Amniotic stem cell (primary cell): ENCODE data around the gene ACTN4.

Source experiments
- DNase-seq: peaks from one replicate; lab custom pipeline; 2025; lab: John Stamatoyannopoulos, UW

The ACTN4 gene

DNA sequence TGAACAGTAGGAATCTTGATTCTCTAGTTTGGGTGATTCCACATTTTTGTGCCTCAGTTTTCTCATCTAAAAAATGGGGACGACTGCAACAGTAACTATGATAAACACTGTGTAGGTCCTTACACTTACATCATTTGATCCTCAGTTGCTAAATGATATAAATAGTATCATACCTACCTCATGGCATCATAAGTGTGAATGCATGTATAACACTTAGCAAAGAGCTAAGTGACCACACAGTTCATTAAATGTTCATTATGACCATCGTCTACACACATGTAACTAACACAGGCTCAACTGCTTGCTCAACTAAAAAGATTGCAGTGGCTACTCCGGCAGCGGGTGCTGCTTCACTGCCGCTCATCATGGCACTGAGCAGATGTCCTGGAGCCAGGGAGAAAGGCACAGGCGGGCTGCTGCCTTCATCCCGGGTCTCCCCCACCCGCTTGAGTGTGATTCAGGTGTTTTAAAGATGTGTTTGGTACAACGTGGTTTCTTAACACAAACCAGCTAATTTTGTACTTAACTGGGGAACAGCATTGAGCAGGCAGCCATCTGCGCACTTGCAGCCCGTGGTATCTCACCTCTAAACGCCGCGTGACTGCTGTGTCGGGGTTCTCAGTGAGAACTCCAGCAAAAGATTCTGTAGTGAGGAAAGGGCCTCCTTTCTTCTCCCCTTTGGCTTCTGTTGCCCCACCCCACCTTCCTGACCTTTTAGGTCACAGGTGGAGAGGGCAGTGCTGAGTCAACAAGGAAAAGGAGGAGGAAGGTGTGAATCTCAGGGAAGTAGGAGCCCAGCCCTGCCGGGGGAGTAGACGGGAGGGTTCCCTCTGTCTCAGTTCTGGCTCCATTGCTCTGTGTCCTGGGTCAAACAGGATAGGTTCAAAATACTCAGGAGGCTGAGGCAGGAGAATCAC lies 11.7 kb upstream of the ACTN4 start:
- no peak for DNase-seq

DNA sequence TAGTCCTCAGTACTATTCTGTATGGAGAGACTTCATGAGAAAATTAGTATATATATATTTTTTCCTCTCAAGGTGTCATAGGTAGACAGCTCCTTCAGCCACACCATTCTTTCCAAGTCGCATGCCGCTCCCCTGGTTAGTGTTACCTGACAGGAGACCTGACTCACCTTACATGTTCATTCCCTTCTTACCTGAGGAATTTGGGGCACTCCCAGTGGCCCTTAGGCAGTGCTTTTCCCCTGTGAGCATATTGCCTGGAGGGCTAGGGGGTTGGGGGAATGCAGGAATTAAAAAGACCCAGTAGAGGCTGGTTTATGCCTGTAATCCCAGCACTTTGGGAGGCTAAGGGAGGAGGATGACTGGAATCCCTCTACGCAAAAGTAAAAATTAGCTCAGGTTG lies 9.0 kb upstream of the ACTN4 start:
- no peak for DNase-seq

DNA sequence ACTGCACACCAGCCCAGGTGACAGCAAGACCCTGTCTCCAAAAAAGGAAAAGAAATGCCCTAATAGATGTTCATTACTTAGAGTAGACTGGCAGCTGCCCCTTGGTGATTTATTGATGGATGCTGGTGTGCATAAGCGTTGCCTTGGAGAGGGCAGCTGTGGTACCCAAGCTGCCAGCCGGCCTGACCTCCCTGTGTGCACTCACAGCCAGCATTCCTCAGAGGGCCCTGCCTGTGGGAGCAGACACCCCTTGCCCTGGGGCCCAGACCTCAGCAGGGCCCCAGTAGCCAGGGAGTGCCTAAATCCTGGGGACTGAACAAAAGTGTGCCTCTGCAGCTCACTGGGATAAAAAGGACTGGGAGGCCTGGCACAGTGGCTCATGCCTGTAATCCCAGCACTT lies 7.8 kb upstream of the ACTN4 start:
- no peak for DNase-seq

DNA sequence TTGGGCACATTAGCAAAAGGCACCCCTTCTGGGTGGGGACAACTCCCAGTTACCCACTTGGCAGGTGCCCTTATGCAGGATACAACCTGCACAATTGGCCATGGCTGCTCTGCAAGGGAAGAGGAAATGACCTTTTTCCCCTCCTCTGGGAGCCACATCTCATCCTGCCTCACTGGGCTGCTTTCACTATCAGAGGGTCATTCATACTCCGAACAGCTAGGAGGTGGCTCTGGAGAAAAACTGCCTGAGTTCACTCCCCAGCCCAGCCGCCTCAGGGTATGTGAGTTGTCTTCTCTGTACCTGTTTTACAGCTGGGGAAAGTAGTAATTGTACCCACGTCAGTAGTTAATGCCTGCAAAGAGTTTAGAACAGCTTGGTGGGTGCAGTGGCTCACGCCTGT lies 7.1 kb upstream of the ACTN4 start:
- no peak for DNase-seq

DNA sequence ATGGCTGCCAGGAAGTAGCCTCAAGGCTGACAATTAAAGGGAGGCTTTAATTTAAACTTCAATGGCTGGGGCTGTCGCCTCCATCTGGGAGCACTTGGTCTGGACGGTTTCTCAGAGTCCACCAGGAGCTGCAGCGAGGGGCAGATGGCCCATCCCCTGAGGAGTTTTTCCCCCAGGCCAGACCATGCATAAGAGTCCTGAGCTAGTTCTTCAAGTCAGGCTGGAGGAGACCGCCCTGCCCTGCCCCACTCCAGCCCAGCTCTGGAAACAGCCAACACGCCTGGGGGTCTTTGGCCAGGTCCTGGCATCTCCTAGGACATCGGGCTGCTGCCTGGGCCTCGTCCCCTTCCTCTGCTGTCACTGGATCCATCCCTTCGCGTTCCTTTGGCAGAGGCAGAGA lies 5.3 kb upstream of the ACTN4 start:
- no peak for DNase-seq

DNA sequence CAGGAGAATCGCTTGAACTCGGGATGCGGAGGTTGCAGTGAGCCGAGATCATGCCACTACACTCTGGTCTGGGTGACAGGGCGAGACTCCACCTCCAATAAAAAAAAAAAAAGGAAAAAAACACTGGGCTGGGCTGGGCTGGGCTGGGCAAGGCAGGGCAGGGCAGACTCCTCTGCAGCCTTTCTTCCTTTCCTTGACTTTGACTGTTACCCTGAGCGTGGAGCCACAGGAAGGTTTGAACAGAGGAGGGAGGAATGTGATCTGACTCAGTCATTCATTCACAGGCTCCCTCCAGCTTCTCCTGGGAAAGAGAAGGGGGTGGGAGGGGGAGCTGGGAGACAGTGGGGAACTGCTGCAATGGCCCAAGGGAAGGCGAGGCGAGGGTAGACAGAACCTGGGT lies 2.7 kb upstream of the ACTN4 start:
- DNase-seq, result no peak

DNA sequence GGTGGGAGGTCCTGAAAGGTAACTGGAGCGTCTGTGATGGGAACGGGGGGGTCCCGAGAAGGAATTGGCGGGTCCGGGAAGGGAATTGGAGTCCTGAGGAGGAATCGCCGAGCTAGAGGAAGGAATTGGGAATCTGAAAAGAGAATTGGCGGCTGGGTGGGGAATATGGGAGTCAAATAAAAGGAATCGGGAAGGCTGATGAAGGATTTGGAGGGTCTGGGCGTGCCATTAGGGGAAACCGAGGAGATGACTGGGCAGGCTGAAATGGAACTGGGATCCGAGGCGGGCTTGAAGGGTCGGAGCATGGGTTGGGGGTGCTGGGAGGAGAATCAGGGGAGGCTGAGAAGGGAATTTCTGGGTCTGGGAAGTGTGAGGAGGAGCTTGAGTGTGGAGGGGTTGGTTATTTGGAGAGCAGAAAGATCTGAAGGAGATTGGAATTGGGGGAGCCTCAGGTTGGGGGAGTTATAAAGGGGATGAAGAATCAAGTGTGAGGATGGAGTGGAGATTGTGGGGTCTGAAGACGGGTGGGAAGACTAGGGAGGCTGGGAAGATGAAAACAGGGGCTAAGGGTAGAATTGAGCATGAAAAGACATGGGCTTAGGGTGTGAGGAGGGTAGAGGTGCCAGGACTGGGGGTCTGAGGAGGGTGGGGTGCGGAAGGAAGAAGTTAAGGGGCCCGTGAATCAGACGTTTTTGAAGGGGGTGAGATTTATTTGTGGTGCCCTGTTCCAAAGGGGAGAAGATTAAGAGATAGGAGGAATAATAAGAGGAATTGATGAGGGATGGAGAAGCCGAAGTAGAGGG lies 718 bp downstream of the ACTN4 start:
- no peak for DNase-seq

DNA sequence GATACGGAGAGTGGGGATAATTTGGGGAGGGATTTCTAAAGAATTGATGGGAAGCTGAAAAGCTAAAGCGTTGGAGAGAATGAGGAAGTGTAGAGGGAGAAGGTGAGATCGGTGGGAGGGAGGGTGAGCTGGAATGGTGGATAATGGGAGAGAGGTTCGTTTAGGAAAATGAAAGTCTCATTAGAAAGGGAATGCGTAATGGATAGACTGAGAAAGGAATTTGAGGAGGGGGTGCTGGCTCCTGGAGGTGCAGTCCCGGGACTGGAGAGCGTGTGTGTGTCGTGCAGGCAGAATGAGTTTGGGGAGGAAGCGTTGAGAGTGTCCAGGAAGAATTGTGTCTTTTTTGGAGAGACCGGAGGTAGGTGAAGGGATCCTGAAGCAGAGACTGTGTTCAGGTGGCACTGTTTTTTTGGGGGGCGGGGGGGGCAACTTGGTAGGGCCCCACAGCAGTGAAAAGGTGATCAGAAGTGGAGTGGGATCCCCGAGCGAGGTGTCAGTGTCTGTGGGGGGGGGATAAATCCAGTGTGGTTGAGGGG lies 1.4 kb downstream of the ACTN4 start:
- no peak for DNase-seq

DNA sequence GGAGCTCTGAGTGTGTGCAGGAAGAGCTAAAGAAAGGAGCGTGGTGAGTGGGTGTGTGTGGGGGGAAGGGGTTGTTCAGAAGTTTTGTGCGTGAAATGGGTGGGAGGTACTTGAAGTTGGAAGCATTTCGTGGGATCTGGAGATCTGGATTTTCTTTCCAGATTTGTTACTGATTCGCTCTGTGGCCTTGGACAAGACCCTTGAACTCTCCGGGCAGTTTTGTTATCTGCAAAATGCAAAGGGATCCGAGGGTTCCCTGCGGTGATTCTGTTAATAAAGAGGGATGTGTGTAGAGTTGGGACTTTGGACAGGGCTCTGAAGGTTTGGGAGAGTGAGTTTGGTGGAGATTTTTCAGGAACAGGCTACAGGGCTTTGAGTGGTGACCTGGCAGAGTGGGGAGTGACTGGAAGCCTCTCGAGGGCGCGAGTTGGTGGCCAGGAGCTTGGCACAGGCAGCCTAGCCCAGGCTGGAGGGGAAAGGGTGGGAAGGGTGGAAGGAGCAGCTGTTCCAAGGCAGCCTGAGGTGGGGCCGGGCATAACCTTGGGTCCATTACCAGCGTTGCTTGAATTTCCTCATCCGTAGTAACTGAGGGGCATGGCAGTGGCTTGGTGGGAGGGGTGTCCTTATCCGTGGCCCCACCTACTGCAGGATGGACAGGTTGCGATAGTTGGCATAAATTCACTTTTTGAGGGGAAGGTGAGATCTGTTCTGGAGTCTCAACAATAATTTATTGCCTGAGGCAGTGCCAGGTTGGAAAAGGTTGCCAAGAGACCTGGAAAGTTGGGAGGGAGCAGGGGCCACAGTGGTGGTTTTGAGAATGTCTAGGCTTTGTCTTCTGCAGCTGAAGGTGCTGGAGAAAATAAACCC lies 2.1 kb downstream of the ACTN4 start:
- DNase-seq, result no peak

DNA sequence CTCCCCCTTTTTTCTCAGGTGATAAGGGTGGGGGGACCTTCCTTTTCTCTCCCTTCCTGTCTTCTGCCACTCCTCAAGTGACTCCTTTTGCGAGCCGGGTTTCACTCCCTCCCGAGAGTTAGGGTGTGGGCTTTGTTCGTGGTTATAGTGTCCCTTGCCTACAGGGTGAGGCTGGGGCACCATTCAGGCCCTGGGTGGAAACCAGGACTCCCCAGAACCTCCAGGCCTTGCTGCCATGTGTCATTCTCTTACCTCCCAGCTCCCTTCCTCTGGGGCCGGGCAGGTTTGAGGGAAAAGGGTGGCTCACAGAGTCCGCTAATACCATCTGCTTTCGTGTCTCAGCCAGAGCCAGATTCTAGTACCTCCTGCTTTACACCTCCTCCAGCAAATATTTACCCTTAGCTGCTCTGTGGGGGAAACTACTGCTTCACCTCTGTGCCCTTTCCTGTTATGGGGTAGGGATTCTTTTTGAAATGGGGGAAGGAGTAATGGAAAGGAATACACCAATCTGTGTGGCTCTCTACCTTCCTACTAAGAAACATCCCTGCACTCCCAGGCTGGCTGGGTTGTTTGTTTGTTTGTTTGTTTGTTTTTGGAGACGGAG lies 2.8 kb downstream of the ACTN4 start:
- DNase-seq, result no peak

DNA sequence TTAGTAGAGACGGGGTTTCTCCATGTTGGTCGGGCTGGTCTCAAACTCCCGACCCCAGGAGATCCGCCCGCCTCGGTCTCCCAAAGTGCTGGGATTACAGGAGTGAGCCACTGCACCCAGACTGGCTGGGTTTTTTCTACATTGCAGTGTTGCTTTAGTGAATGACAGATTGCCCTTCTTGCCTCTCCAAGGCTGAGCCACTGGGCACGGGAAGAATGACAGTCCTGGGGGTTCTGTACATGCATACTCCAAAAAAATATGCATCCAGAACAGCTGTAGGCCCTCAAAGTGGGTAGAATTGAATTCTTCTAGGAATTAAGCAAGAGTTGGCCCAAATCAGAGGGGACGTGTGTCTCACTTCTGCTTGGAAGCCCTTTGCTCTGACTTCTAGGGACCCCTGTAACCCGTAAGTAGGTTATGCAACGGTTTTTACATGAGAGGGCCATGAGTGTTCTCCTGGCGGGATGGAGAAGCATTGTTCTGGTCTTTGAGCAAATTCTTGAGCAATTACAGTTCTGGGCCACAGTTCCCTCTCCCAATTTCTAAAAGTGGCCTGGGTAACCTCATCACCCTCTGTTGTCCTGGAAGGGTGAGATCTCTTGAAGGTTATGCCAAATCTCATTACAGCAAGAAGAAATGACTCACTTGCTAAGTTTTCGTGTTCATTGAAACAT lies 3.6 kb downstream of the ACTN4 start:
- DNase-seq, result no peak

DNA sequence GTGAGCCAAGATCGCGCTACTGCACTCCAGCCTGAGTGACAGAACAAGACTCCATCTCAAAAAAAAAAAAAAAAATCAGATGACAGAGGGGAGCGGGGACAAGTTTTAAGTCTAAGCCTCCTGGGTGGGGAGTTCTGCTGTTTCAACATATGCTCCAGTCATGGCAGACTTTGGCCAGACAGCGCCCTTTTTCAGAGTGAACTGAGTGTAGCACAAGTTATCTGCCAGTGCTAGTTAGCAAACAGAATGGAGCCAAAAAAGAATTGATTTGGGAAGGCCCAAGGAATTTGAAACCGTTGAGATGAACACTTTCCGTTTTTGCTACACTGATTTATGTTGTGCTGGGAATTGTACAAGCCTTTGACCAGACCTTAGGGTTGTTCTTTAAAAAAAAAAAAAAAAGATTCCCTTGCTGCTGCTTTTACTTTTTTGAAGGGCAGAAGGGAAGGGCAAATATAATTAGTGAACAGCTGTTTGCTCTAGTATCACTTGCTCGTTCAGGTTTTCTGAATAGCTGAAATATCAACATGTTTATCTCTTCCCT lies 5.7 kb downstream of the ACTN4 start:
- DNase-seq, result no peak

DNA sequence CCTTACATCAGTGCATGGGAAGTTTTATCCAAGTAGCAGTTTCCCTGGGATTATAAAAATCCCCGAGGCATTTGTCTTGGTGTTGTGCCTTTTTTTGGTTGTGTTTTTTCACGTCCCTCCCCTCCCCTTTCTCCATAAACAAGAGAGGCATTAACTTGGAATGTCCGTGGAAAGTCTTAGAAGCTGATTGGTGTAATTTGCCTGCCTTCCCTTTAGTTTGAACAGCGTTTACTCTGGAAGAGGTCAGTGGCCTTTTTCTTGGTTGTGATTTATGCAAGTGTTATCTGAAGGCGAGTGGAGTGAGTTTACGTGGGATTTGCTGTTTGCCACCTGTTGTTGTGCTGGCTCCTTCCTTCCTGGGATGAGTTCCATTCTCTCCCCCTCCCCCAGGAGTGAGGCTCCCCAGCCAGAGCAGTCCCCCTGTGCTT lies 7.2 kb downstream of the ACTN4 start:
- no peak for DNase-seq

DNA sequence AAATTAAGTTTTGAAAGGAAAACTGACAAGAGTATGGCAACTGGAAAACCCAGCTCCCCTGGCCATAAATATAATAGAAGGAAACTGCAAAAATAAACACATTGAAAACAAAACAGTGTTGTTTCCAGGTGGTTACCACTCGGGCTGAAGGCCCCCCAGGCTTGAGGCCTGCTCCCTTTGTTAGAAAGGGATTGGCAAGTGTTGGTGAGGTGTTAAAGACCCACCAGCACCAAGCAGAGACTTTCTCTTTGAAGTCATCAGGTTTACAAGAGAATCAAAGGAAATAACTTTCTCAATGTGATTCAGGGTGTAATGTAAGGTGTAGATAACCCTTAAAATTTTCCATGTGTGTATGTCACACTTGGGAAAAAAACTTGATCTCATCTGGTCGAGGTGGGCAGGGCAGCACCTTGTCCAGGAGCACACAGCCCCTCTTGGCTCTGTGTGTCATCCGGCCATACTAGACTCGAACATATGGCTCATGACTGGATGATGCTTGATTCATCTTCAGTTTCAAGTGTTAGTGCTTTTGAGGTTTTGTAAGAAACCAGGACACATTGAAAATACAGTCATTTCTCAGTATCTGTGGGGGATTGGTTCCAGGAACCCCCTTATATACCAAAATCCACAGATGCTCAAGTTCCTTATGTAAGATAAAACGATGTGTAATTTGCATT lies 7.8 kb downstream of the ACTN4 start:
- no peak for DNase-seq

DNA sequence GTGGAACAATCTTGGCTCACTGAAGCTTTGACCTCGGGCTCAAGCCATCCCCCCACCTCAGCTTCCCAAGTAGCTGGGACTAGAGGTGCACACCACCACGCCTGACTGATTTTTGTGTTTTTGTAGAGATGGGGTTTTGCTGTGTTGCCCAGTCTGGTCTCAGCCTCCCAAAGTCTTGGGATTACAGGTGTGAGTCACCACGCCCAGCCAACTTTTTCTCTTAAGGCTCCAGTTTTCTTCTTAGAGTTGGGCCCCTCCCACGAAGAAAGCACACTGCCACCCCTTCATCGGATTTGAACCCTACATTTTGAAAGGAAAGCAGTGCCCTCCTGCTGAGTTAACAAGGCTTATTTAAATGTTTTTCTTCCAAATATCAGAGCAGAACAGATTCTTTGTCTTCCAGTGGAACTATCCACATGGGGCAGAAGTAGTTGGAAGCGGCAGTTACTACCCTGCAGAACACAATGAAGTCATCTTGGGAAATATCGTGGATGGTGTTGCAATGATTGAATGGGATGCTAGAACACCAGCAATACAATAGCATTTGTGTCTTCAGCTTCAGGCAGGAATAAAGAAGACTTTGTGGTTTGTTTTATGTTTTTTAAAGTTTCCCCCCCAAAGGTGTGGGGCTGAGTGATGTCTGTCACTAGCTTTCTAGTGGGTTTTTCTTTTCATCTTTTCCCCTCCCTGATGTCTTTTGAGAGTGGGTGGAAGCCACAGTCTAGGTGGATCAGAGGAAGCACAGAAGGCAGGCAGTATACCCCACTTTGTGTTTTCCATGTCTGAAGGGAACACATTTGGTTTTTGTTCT lies 8.9 kb downstream of the ACTN4 start:
- DNase-seq, result no peak

DNA sequence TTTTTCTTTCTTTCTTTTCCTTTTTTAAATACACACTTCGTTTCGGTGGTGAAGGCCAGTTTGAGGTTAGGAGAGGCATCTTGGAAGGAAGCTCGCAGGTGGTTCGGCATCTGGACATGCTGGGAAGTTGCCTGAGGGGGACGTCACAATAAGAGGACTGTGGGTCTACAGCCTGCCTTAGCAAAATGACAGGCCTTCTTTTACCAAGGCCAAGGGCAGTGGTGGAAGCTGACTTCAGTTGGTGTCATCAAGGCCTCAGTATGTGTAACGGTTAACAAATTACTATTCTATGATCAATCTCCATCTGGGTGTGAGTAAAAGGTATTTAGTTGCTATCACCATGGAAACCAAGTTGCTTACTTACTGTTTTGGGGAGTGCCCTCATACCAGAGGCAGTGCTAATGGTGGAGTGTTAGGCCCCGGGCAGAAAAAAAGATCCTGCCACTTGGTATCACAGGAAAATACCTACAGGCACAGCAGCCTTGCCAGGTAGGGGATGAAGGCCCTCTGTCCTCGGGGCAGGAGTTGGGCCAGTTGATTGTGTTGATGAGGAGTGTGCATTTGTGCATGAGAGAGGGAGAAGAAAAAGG lies 10.3 kb downstream of the ACTN4 start:
- peak; percentile 73 for DNase-seq

DNA sequence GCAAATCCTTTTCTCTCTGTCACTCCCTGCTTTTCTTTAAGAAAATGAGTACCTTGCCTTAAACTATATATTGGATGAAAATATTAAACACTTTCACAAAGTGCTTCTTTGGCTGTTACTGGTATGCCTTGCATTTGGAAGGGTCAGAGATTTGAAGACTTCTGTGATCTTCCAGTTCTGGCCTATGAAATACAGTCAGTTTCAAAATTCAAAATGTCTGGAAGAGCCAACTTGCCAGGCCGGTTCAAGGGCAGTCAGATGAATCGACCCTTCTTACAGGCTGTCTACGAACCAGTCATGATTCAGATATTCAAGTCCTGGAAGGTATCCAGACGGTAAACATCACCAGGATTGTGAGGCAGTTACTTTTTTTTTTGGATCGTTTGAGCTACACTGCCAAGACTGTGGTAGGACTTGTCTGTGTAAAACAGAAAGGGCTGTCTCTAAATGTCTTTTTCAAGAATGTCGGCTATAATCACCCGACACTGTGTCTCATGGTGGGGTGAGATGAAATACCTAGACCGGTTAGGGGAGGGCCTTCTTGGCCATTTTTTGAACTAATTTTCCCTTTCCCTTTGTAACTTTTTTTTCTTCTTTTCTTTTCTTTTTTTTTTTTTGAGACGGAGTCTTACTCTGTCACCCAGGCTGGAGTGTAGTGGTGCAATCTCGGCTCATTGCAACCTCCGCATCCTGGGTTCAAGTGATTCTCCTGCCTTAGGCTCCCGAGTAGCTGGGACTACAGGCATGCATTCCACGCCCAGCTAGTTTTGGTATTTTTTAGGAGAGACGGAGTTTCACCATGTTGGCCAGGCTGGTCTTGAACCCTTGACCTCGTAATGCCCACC lies 11.2 kb downstream of the ACTN4 start:
- DNase-seq, result peak; percentile 84

DNA sequence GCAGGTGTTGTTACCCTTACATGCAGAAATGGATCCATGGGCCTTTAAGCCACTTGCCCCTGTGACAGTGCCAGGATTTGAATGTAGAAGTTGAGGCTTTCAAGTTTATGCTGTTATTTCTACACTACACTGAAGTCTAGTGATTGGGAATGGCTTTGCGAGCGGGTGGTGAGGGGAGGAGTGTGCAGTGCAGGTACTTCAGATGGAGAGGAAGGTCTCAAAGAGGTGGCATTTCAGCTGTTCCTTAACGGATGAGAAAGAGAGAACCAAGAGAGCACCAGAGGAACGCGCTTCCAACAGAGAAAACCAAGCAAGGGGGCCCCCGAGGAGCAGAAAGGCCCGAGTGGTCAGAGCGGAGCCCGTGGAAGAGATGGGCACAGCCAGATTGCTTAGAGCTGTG lies 13.3 kb downstream of the ACTN4 start:
- no peak for DNase-seq
